HCT116 (cell line): Measurements from ENCODE around the gene CHAD. TPM values are rescaled to one million over a fixed set of nuclear protein-coding genes. Genes with fewer than 3 reads are reported as not detected.

ENCODE experiments used
- ATAC-seq: fragments of 200-7000 bp; cut with Tn5 transposase; 2 replicates; pipeline ENCODE4 v1.9.1; 2020; ENCODE audit warnings: mild to moderate bottlenecking, moderate library complexity
- BruUV-seq: library from RNA; stranded (reverse); fragments of 400-500 nt; replicated peaks from 2 replicates; lab custom pipeline; 2021; lab: Mats Ljungman, UMichigan
- CTCF ChIA-PET: fragments of 300-600 bp; sonication (Branson Sonifier 250); formaldehyde crosslinking; loops from one replicate; lab custom pipeline; 2021; ENCODE audit warnings: antibody characterized with exemption; lab: Charles Lee
- POLR2A ChIA-PET: fragments of 300-600, 350-600 bp; sonication (Branson Sonifier 250); formaldehyde crosslinking; loops from one replicate; lab custom pipeline; 2021; ENCODE audit warnings: antibody characterized with exemption; lab: Charles Lee
- RAD21 ChIA-PET, 2 experiments: fragments of 300-600 bp; sonication (Branson Sonifier 250); formaldehyde crosslinking; loops; one replicate each; lab custom pipeline; 2023; ENCODE audit warnings: low total read pairs in 2 of 2; ENCODE audit not compliant: uncharacterized antibody in 2 of 2, unreplicated experiment in 2 of 2, low non-redundant PET in 1 of 2; lab: Charles Lee
- DNase-seq: peaks from one replicate; pipeline ENCODE4 v3.0.0-alpha.2; 2010; ENCODE audit warnings: low read depth, low spot score
- H2AFZ ChIP-seq: fragments of 200-600 bp; shearing (Covaris generic), sonication (generic); 2 replicates; pipeline ENCODE4 v1.6.1; 2017; ENCODE audit warnings: low read depth, mixed run types, mixed read lengths, antibody characterized with exemption, low read length; ENCODE audit not compliant: poor library complexity, severe bottlenecking
- H3K27ac ChIP-seq: 2 replicates; pipeline ENCODE4 v1.5.1; 2012; ENCODE audit warnings: low read depth, low read length
- H3K27me3 ChIP-seq: fragments of 200-600 bp; sonication (generic); 2 replicates; pipeline ENCODE4 v1.6.1; 2016; ENCODE audit warnings: mixed run types, low read length, mixed read lengths; ENCODE audit not compliant: insufficient read depth
- H3K36me3 ChIP-seq, 2 experiments: fragments of 200-500 bp in 1 of 2; fragments of 200-600 bp in 1 of 2; sonication (Bioruptor generic) in 1 of 2; sonication (generic) in 1 of 2; 2 replicates each; pipeline versions ENCODE4 v1.5.1 to v1.6.1; 2014 to 2016; ENCODE audit warnings: low read length in 2 of 2, inconsistent platforms in 1 of 2, mixed read lengths in 1 of 2, mixed run types in 1 of 2; ENCODE audit not compliant: insufficient read depth in 2 of 2, control insufficient read depth in 1 of 2
- H3K4me1 ChIP-seq, 2 experiments: fragments of 200-600 bp in 1 of 2; sonication (generic) in 1 of 2; 2 replicates each; pipeline versions ENCODE4 v1.5.1 to v1.6.1; 2012 to 2017; ENCODE audit warnings: low read length in 2 of 2, inconsistent platforms in 1 of 2, mild to moderate bottlenecking in 1 of 2, mixed read lengths in 1 of 2, mixed run types in 1 of 2, moderate library complexity in 1 of 2; ENCODE audit not compliant: insufficient read depth in 2 of 2, control insufficient read depth in 1 of 2
- H3K4me2 ChIP-seq: fragments of 200-600 bp; sonication (generic); 2 replicates; pipeline ENCODE4 v1.6.1; 2017; ENCODE audit warnings: mixed run types, low read length, mixed read lengths
- H3K4me3 ChIP-seq, 2 experiments: fragments of 200-600 bp in 1 of 2; sonication (generic) in 1 of 2; replicated peaks in 1 of 2; 2 replicates each; pipeline ENCODE4 v1.5.1; 2011 to 2016; ENCODE audit warnings: low read length in 2 of 2, control low read depth in 1 of 2, low read depth in 1 of 2, mild to moderate bottlenecking in 1 of 2, mixed read lengths in 1 of 2, mixed run types in 1 of 2
- H3K79me2 ChIP-seq: fragments of 200-600 bp; sonication (generic); 2 replicates; pipeline ENCODE4 v1.6.1; 2017; ENCODE audit warnings: mild to moderate bottlenecking, mixed run types, low read length, moderate library complexity, mixed read lengths; ENCODE audit not compliant: insufficient read depth
- H3K9ac ChIP-seq: fragments of 200-600 bp; sonication (generic); 2 replicates; pipeline ENCODE4 v1.6.1; 2016; ENCODE audit warnings: low read length, mixed read lengths
- H3K9me2 ChIP-seq: fragments of 200-600 bp; sonication (generic), shearing (Covaris generic); 2 replicates; pipeline ENCODE4 v1.6.1; 2017; ENCODE audit warnings: mixed run types, mild to moderate bottlenecking, moderate library complexity; ENCODE audit not compliant: insufficient read depth
- H3K9me3 ChIP-seq, 2 experiments: fragments of 200-500 bp in 1 of 2; fragments of 200-600 bp in 1 of 2; sonication (Bioruptor generic) in 1 of 2; sonication (generic) in 1 of 2; 2 replicates each; pipeline ENCODE4 v1.6.1; 2014 to 2017; ENCODE audit warnings: low read length in 2 of 2, mixed read lengths in 2 of 2, inconsistent platforms in 1 of 2, low read depth in 1 of 2, mild to moderate bottlenecking in 1 of 2, mixed run types in 1 of 2, moderate library complexity in 1 of 2; ENCODE audit not compliant: control insufficient read depth in 1 of 2, insufficient read depth in 1 of 2
- H4K20me1 ChIP-seq: fragments of 200-600 bp; sonication (generic), shearing (Covaris generic); 2 replicates; pipeline ENCODE4 v1.6.1; 2017; ENCODE audit warnings: mixed run types, mild to moderate bottlenecking, moderate library complexity; ENCODE audit not compliant: insufficient read depth
- FOSL1 ChIP-seq: IDR thresholded peaks from 2 replicates; pipeline ENCODE4 v1.6.1; 2012; ENCODE audit warnings: low read depth
- JUND ChIP-seq: IDR thresholded peaks from 2 replicates; pipeline ENCODE4 v1.6.1; 2012
- MAX ChIP-seq: IDR thresholded peaks from 2 replicates; pipeline ENCODE4 v1.6.1; 2012
- POLR2A ChIP-seq: IDR thresholded peaks from 2 replicates; pipeline ENCODE4 v1.7.0; 2011; ENCODE audit warnings: borderline replicate concordance; ENCODE audit not compliant: insufficient read depth, insufficient read length; ENCODE audit errors: extremely low read depth
- POLR2AphosphoS5 ChIP-seq: IDR thresholded peaks from 2 replicates; pipeline ENCODE4 v1.6.1; 2011; ENCODE audit warnings: mild to moderate bottlenecking, low read depth, low read length, moderate library complexity
- ZNF274 ChIP-seq: fragments of 200-500 bp; sonication (Bioruptor generic); IDR thresholded peaks from 2 replicates; pipeline ENCODE4 v1.6.1; 2014; ENCODE audit warnings: mild to moderate bottlenecking, low read depth, low read length, inconsistent platforms
- intact Hi-C: fragments of 100-400 bp; cut with micrococcal nuclease; formaldehyde crosslinking; loops from 2 replicates; pipeline ENCODE4 v1.10.0; 2022
- total RNA-seq: library from RNA; stranded (reverse); gene quantifications from one replicate; pipeline ENCODE4 v1.2.1, GENCODE V29; 2021; ENCODE audit not compliant: unreplicated experiment

The CHAD gene
- total RNA-seq, 1 experiment from 2014 or later, result not detected

- ChIA-PET RAD21 (no interaction called here), POLR2A (interaction anchor here (0.8 kb wide), 2 partner anchors 8 to 16 kb away, joined by 3 read pairs; no protein-coding TSS in a partner anchor), CTCF (interaction anchor here (1.0 to 2.0 kb wide), 3 partner anchors 13 to 125 kb away, joined by 3 to 12 read pairs (median 3); partner anchors contain the start of gene LRRC59)
- Histone ChIP-seq H3K4me3 (no peak overlapping the region), H3K27me3 (no peaks in the 10 kb centered on the region), H3K9ac (no peak overlapping the region), H3K9me3 (no peaks in the 10 kb centered on the region), H3K4me1 (peaks cover 11 to 25% of the 10 kb centered on the region in 2 experiments), H4K20me1 (no peaks in the 10 kb centered on the region), H3K36me3 (peaks cover 20 to 28% of the 10 kb centered on the region in 2 experiments), H3K27ac (0 out of 2 replicates have a peak overlapping the region, but pooled peaks have one; percentile 1), H3K4me2 (peak overlapping the region; percentile 34), H2AFZ (no peak overlapping the region), H3K79me2 (peaks cover 7% of the 10 kb centered on the region; the same call in 1 of the 2 replicates), H3K9me2 (no peaks in the 10 kb centered on the region)
- no peak for TF ChIP-seq ZNF274
- TF ChIP-seq JUND, result peak; percentile 48; the same call in 1 of the 2 replicates
- peak; percentile 16; the same call in 1 of the 2 replicates for TF ChIP-seq POLR2AphosphoS5
- 0 out of 2 replicates have a peak, but pooled peaks have one; percentile 45 for TF ChIP-seq MAX
- TF ChIP-seq FOSL1, result peak; percentile 54; the same call in 1 of the 2 replicates
- no peak for TF ChIP-seq POLR2A
- no TSS peak for BruUV-seq
- intact Hi-C loops, result no loop called here
- ATAC-seq (peak; percentile 55), DNase-seq (no peak)
Observed at GRCh38 chr17:50487213-50488096, 18.8 kb upstream of the CHAD start.
